ENCODE data around the gene CBFA2T3. TPM values are rescaled to one million over a fixed set of nuclear protein-coding genes. Genes with fewer than 3 reads are reported as not detected.
A peak's percentile ranks its signal among the peaks of the same experiment; 100 is the strongest.

Gene CBFA2T3
- total and polyA plus RNA-seq, 2 donors (not counting 1 experiment from before 2014, with no cell fraction given): 40.8 to 58.3 TPM

DNA sequence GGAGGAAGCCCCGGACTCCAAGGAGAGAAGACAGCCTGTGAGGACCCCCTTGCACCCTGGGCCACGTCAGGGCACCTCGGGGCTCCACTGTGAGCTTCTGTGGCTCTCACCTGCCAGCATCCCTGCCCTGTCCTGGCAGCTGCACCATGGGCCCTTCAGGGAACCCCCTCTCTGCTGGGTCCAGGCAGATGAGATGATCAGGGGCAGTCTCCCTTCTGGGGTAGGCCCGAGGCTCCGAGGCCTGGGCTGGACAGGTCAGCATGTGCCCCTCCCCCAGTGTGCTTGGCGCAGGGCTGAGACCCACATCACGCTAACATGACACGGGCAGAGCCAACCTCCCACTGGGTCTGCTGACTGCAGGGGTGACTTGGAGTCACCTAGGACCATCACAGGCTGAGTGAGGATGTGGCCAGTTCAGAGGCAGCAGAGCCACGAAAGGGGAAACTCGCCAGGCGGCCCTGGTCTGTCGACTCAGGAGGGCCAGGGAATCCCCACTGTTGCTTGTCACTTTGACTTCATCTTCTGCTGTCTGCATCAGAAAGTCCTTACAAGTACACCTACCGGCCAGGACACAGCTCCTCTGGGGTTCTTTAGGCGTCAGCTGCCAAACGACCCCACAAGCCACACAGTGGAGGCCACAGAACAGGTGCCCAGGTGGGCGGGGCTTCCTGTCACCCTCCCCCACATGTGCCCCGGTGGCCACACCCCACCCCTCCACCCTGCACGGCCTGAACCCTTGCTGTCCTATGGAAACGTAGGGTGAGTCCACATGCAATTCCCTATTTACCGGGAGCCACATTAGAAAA, 122.5 kb downstream of the CBFA2T3 start:
- WGBS (ENCODE audit: insufficient coverage): 43% methylated on average over 16 of the region's 20 CpGs
- Mint-ChIP-seq H3K27ac (peak overlapping the region; percentile 61), H3K9me3 (ENCODE audit: insufficient read depth) (no peaks in the 10 kb centered on the region), H3K4me3 (peak overlapping the region; percentile 71), H3K27me3 (no peaks in the 10 kb centered on the region), H3K4me1 (peaks cover 39% of the 10 kb centered on the region)
- Histone ChIP-seq H3K4me2 (replicated peaks; ENCODE audit: low read depth, low read length, poor library complexity, severe bottlenecking) (peak overlapping the region; percentile 77), H3K79me2 (ENCODE audit: control insufficient read depth, insufficient read depth, low read length) (peaks cover 31% of the 10 kb centered on the region), H3K27me3 (replicated peaks in 1 of 4; ENCODE audit: control extremely low read depth in 1 of 4, control insufficient read depth in 3 of 4, insufficient read depth in 4 of 4, low read length in 3 of 4) (no peaks in the 10 kb centered on the region), H3K27ac (ENCODE audit: low read length in 2 of 2) (peak overlapping the region; percentile 41 to 84), H2AFZ (ENCODE audit: insufficient read depth, low read depth, low read length, poor library complexity, severe bottlenecking) (no peak overlapping the region), H3K9me3 (ENCODE audit: control extremely low read depth in 1 of 3, control insufficient read depth in 2 of 3, insufficient read depth in 1 of 3, low read length in 2 of 3) (no peaks in the 10 kb centered on the region), H4K20me1 (ENCODE audit: control insufficient read depth, insufficient read depth, low read length, poor library complexity, severe bottlenecking) (peaks cover 45% of the 10 kb centered on the region), H3K4me3 (ENCODE audit: control extremely low read depth in 1 of 5, extremely low read depth in 1 of 5, insufficient read depth in 1 of 5, low read depth in 2 of 5, low read length in 4 of 5) (no peak overlapping the region), H3K4me1 (ENCODE audit: control insufficient read depth in 2 of 2, insufficient read depth in 2 of 2, low read length in 2 of 2) (peaks cover 30 to 36% of the 10 kb centered on the region in 2 donors), H3K9ac (ENCODE audit: low read length) (no peak overlapping the region), H3K36me3 (replicated peaks in 1 of 2; ENCODE audit: control extremely low read depth in 1 of 2, control insufficient read depth in 1 of 2, extremely low read depth in 1 of 2, insufficient read depth in 2 of 2, low read length in 1 of 2) (peaks cover 0 to 12% of the 10 kb centered on the region in 2 experiments)
- DNase-seq: peak; percentile 83
- TF ChIP-seq, protein P1, sequence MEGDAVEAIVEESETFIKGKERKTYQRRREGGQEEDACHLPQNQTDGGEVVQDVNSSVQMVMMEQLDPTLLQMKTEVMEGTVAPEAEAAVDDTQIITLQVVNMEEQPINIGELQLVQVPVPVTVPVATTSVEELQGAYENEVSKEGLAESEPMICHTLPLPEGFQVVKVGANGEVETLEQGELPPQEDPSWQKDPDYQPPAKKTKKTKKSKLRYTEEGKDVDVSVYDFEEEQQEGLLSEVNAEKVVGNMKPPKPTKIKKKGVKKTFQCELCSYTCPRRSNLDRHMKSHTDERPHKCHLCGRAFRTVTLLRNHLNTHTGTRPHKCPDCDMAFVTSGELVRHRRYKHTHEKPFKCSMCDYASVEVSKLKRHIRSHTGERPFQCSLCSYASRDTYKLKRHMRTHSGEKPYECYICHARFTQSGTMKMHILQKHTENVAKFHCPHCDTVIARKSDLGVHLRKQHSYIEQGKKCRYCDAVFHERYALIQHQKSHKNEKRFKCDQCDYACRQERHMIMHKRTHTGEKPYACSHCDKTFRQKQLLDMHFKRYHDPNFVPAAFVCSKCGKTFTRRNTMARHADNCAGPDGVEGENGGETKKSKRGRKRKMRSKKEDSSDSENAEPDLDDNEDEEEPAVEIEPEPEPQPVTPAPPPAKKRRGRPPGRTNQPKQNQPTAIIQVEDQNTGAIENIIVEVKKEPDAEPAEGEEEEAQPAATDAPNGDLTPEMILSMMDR (IDR thresholded peaks at IDR 0.05): no peak
- TF ChIP-seq EZH2 (IDR thresholded peaks at IDR 0.05; ENCODE audit: borderline replicate concordance, insufficient read depth, low read depth, low read length, poor library complexity, severe bottlenecking): no peak
- intact Hi-C loops (cut with micrococcal nuclease): loop anchor here (1.0 kb wide), 1 partner anchor 362 kb away; no protein-coding TSS in a partner anchor
- POLR2A ChIA-PET: no interaction called here
- peak; percentile 11 for ATAC-seq (ENCODE audit: low read depth)
- CTCF ChIA-PET: interaction anchor here (1.5 kb wide), 1 partner anchor 70 kb away, joined by 5 read pairs; no protein-coding TSS in a partner anchor

DNA sequence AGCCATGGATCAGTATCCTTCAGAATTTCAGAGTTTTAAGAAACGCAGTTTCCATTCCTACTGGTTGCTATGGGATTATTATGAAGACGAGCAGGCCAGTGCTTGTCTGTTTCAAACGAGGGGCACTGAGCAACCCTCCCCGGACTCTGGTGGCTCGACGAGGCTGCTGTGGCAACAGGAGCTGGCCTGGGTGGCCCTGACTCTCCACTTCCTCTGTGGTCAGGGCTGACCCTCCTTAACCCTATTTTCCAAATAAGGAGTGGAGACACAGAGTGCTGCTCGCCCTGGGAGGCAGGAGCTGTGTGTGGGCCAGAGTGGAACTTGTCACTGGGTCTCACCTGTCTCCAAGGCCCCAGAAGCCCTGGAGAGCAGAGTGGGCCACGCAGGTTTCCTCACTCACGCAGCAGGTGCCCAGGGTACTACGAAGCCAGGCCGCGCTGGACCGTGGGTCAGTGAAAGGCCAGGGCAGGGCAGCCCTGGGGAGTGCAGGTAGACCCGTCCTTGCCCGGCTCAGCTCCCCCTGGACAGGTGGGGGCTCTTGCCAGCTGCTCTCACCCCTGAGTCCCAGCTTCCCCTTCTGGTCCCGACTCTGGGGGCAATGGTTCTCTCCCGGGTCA, 123.6 kb downstream of the CBFA2T3 start:
- peak overlapping the region in 1 of 2 donors; percentile 84 for H3K27ac ChIP-seq (ENCODE audit: low read length in 2 of 2)
- TF ChIP-seq, protein P1 (IDR thresholded peaks at IDR 0.05): no peak
- peaks cover 22% of the 10 kb centered on the region for H3K79me2 ChIP-seq (ENCODE audit: control insufficient read depth, insufficient read depth, low read length)
- H3K4me3 ChIP-seq (ENCODE audit: control extremely low read depth in 1 of 5, extremely low read depth in 1 of 5, insufficient read depth in 1 of 5, low read depth in 2 of 5, low read length in 4 of 5): no peak overlapping the region
- Mint-ChIP-seq H3K27ac (no peak overlapping the region), H3K9me3 (ENCODE audit: insufficient read depth) (no peaks in the 10 kb centered on the region), H3K4me1 (peaks cover 34% of the 10 kb centered on the region), H3K4me3 (no peak overlapping the region), H3K27me3 (no peaks in the 10 kb centered on the region)
- intact Hi-C loops (cut with micrococcal nuclease): no loop called here
- no peak for ATAC-seq (ENCODE audit: low read depth)
- 95% methylated on average over 15 of the region's 17 CpGs for WGBS (ENCODE audit: insufficient coverage)
- ChIA-PET POLR2A (no interaction called here), CTCF (no interaction called here)
- no peak overlapping the region for H3K9ac ChIP-seq (ENCODE audit: low read length)
- no peak overlapping the region for H3K4me2 ChIP-seq (replicated peaks; ENCODE audit: low read depth, low read length, poor library complexity, severe bottlenecking)
- no peak for DNase-seq
- peaks cover 0 to 10% of the 10 kb centered on the region in 2 experiments for H3K36me3 ChIP-seq (replicated peaks in 1 of 2; ENCODE audit: control extremely low read depth in 1 of 2, control insufficient read depth in 1 of 2, extremely low read depth in 1 of 2, insufficient read depth in 2 of 2, low read length in 1 of 2)
- peaks cover 45% of the 10 kb centered on the region for H4K20me1 ChIP-seq (ENCODE audit: control insufficient read depth, insufficient read depth, low read length, poor library complexity, severe bottlenecking)
- peaks cover 30 to 32% of the 10 kb centered on the region in 2 donors for H3K4me1 ChIP-seq (ENCODE audit: control insufficient read depth in 2 of 2, insufficient read depth in 2 of 2, low read length in 2 of 2)
- H3K27me3 ChIP-seq (replicated peaks in 1 of 4; ENCODE audit: control extremely low read depth in 1 of 4, control insufficient read depth in 3 of 4, insufficient read depth in 4 of 4, low read length in 3 of 4): no peaks in the 10 kb centered on the region
- H2AFZ ChIP-seq (ENCODE audit: insufficient read depth, low read depth, low read length, poor library complexity, severe bottlenecking): no peak overlapping the region
- H3K9me3 ChIP-seq (ENCODE audit: control extremely low read depth in 1 of 3, control insufficient read depth in 2 of 3, insufficient read depth in 1 of 3, low read length in 2 of 3): no peaks in the 10 kb centered on the region

Data from B cell (primary cell).